Stimulated activated CD4-positive, alpha-beta T cell treated with anti-CD3 and anti-CD28 coated beads, Interleukin-15, amount 100 ng/mL, for 48 hours (primary cell): ENCODE results near the gene SHANK1.
"Not testable (repeated sequence)": the region's sequence is repeated elsewhere in the genome, so short reads cannot be mapped to it uniquely, and the experiment has no call there.

Experiments used
- DNase-seq, 2 donors: peaks; one replicate each; pipeline ENCODE4 v3.0.0-alpha.2; 2020; ENCODE audit warnings: low read depth in 2 of 2

The SHANK1 gene

GRCh38 chr19:50633973-50634372 is 85.6 kb downstream of the SHANK1 start:
- no peak for DNase-seq

GRCh38 chr19:50633359-50633758 is 86.2 kb downstream of the SHANK1 start:
- no peak for DNase-seq

GRCh38 chr19:50632151-50632835 is 87.3 kb downstream of the SHANK1 start:
- DNase-seq, result no peak

- no peak for DNase-seq
These were observed 89.8 kb downstream of the SHANK1 start for GRCh38 chr19:50629801-50630200.

- no peak for DNase-seq
These were observed 90.4 kb downstream of the SHANK1 start for GRCh38 chr19:50629194-50629593.

GRCh38 chr19:50628551-50628950 is 91.1 kb downstream of the SHANK1 start:
- no peak for DNase-seq

GRCh38 chr19:50628146-50628545 is 91.5 kb downstream of the SHANK1 start:
- no peak for DNase-seq

- no peak for DNase-seq
These were observed 92.8 kb downstream of the SHANK1 start for GRCh38 chr19:50626795-50627194.

- no peak for DNase-seq
These were observed 93.6 kb downstream of the SHANK1 start for GRCh38 chr19:50626011-50626410.

GRCh38 chr19:50624949-50625600 is 94.5 kb downstream of the SHANK1 start:
- DNase-seq, result no peak

- DNase-seq, result not testable (repeated sequence)
These were observed 99.2 kb downstream of the SHANK1 start for GRCh38 chr19:50620394-50620906.

GRCh38 chr19:50619184-50619583 is 100.4 kb downstream of the SHANK1 start:
- DNase-seq, result not testable (repeated sequence)

GRCh38 chr19:50618379-50618778 is 101.2 kb downstream of the SHANK1 start:
- DNase-seq, result not testable (repeated sequence)

GRCh38 chr19:50612504-50613404 is 106.8 kb downstream of the SHANK1 start:
- DNase-seq, result not testable (repeated sequence)
